CMK (cell line): ENCODE measurements around the gene KLK8.
"Not testable (repeated sequence)": the region's sequence is repeated elsewhere in the genome, so short reads cannot be mapped to it uniquely, and the experiment has no call there.

Experiments used
- DNase-seq: peaks from one replicate; pipeline ENCODE4 v3.0.0-alpha.2; 2010; ENCODE audit warnings: low read depth

KLK8 gene

DNA sequence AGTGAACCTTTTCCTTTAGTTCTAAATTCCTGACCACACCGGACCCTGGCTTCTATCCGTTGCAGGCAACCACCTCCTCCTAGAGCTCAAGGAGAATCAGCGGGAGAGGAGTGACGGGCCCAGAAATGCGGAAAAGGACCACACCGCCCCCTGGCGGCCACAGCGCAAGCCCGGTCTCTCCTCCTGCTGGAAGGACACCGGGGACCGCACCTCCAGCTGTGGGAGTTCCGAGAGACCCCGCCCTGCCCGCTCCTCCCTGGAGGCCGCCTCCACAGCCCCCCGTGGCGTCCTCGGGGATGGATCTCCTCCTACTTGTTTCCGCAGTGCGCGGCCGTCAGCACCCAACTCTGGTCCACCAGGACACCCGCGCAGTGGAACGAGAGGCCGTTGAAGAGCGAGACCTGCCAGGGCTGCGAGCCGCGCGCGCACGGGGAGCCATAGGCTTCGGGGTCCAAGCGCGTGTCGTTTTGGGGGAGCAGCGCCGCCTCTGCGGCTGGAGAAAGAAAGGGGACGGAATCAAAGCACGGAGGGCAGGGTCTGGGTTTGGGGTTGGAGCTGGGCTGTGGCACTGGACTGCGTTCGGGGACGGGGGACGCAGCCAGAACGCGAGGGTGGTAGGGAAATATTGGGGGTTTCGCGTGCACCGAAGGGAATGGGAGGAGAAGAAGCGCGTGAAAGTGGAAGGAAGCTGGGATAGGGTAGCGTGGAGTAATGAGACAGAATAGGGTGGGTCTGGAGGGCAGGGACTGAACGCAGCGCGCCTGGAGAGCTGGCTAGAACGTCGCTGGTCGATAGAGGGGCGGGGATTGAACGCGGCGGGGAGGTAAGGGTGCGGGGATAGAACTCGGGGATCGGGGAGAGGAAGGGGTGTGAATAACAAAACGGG lies 15.6 kb upstream of the KLK8 start:
- peak; percentile 12 for DNase-seq

DNA sequence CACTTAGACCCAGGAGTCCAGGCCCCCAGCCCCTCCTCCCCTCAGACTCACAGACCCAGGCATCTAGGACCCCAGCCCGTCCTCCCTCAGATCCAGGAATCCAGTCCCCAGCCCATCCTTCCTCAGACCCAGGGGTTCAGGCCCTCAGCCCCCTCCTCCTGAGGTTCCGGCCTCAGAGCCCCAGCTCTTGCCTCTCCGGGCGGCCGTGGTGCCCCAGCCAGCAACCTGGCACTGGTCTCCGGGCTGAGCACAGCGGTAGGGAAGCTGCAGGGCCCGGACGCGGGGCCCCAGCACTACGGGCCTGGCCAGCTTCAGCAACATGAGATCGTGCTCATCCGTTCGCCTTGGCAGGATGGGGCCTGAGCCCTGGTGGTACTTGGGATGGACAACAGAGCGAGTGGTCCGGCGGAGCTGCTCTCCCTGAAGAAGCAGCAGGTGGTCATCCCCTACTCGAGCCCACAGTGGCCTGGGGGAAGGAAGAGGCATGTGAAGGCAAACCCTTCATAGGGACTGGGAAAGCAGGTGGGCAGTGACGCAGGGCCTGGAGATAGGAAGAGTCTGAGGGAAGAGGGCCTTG lies 14.4 kb upstream of the KLK8 start:
- no peak for DNase-seq

DNA sequence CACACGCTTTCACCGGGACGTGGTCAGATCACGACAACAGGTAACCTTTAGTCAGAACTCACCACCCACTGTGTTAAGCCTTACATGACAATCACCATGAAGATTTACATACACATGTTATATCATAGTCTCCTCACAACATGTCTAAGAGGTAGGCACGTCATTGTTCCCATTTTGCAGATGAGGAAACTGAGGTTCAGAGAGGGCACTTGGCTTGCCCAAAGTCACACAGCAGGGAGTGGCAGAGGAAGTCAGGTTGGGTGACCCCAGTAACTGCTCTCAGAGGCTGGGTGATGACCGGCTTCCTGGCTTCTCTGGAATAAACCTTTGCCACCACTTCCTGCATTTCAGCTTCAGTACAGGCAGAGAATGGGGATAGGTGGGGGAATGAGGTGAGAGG lies 12.8 kb upstream of the KLK8 start:
- no peak for DNase-seq

DNA sequence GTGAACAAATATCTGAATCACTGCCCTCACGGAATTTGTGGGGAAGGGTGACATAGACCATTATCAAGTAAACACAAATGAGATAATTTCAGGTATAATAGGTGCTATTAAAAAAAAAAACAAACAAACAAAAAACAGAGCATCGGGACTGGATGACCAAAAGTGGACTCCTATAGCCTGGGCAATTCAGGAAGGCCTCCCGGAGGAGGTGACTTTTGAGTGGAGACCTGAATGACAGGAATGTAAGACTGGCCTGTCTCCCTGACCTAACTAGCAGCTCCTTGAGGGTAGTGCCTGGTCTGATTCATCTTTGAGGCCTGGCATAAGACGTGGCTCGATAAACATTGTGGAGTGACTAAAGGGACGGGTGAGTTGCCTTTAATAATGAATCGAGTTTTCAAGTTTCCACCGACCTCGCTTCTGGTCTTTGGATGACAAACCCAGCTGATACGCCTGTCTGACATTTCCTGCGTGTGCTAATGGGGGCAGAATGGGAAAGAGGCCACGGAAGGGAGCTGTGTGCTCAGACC lies 11.3 kb upstream of the KLK8 start:
- no peak for DNase-seq

GRCh38 chr19:51010066-51010795 lies 8.8 kb upstream of the KLK8 start:
- no peak for DNase-seq

DNA sequence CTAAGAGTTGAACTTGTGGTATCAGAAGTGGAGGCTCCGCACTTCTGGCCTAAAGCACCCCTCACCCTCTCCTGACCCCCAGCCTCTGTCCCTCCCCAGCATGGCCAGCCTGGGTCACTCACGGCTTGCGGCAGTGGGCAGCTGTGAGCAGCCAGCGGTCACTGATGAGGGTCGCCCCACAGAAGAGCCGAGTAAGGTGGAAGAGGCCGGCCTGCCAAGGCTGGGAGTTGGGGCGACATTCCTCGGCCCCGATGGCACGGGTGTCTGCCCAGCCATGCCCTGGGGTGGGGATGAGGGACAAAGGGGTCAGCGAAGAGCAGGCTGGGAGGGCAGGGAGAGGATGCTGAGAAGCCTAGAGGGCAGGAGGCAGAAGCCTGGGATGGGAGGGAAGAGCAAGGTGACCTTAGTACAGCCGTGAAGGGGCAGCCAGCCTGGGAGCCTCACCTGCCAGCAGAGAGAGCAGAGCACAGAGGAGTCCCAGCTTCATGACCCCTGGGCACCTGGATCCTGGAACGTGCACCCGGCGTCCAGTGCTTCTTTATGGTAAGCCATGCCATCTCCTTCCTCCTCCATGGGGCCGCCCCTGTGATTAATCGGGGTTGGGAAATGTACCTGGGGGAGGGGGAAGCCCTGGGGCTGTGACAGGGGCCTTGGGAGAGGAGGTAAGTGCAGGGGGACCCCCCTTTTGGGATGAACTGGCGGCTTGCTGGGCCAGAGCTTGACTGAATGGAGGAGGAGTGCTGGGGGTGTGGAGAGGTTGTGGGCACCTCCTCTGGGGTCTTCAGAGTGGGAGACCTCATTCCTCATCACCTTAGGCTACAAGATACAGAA lies 7.9 kb upstream of the KLK8 start:
- DNase-seq = no peak

- no peak for DNase-seq
Observed at GRCh38 chr19:51007488-51007887, 6.1 kb upstream of the KLK8 start.

GRCh38 chr19:51006406-51006805 lies 5.0 kb upstream of the KLK8 start:
- DNase-seq = no peak

GRCh38 chr19:51005248-51005647 lies 3.8 kb upstream of the KLK8 start:
- no peak for DNase-seq

GRCh38 chr19:51003316-51003715 lies 1.9 kb upstream of the KLK8 start:
- no peak for DNase-seq

- peak; percentile 26 for DNase-seq
Observed at GRCh38 chr19:51002542-51003311, 1.3 kb upstream of the KLK8 start.

- no peak for DNase-seq
Observed at GRCh38 chr19:51002089-51002532, 707 bp upstream of the KLK8 start.

DNA sequence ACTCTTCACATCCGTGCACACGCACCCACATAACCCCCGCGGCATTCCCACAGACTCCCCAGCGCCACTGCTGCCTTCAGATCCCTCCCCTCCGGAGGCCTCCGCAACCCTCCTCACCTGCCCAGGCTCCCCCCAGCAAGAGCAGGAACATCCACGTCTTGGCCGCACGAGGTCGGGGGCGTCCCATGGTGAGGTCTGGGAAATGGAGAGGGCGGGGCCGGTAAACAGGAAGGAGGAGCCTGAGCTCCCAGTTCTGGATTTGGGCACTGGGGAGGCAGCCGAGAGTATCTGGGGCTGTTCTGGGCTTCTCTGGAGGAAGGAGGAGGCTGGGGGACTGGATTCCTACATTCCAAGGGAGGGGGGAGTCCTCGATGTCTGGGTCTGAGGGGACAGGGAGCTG lies 423 bp downstream of the KLK8 start:
- DNase-seq = no peak

GRCh38 chr19:51000426-51000825 lies 978 bp downstream of the KLK8 start:
- DNase-seq = no peak

- DNase-seq = no peak
Observed at GRCh38 chr19:50998686-50999085, 2.7 kb downstream of the KLK8 start.

DNA sequence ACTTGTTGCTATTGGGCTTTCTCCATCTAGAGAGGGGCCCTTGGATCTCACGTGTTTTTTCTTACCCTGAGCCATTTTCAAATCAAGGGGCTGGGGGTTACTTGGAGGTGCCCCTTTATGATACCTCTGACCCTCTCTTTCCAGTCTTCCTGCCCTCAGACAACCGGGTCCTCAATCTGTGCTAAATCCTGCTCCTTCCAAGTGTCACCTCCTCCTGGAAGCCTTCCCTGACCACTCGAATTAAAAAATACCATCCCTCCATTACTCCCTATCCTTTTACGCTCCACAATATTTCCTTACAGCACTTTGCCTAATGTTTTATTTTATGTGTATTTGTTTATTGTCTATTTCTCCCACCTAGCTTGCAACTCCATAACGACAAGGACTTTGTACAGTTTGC lies 3.3 kb downstream of the KLK8 start:
- DNase-seq = no peak

DNA sequence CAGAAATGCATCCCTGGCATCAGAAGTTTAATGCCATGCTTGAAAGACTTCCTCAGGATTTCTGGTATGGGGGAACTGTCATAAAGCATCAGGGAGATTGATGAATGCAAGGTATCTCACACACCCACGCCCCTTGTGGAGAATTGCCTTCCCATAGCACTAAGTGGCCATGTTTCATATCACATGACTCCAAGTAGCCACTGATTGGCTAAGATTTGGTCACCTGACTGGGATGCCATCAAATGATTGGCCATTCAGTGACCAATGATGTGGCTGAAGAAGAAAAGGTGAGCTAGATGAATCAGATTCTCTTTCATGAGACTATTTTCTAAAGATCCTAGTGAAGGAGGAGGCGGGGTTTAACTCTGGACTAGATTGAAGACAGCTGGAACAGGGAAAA lies 7.3 kb downstream of the KLK8 start:
- peak; percentile 18 for DNase-seq

- no peak for DNase-seq
Observed at GRCh38 chr19:50992666-50993035, 8.8 kb downstream of the KLK8 start.

GRCh38 chr19:50984416-50984815 lies 17.0 kb downstream of the KLK8 start:
- DNase-seq = not testable (repeated sequence)

DNA sequence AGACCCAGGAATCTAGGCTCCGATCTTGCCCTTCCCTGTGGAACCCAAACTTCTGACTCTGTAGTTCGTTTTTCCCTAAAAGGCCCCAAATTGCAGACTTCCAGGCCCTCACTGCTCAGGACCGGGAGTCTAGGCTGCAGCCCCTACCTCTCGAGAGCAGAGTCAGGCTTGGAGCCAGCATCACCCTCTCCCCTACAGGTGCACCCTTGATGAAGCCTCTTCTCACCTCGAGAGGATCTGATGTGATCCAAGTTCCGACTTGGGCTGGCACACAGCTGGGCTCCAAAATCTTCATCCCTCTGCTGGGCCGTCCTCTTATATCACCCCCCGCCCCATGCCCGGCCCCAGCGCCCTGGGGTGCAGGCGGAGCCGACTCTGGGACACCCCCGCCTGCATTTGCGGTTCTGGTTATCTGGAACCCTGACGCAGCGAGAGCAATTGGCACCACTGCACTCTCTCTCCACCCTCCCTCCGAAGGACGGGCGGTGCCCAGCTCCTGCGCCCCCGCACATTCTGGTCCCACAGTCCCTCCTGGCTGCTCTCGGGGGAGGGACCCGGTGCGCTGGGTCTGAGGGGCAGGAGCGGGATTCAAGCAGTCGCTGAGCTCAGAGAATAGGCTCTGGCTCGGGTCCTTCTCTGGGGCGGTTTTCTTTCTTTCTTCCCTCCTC lies 17.6 kb downstream of the KLK8 start, which contains the start of gene KLK7:
TSS of gene KLK7 (minus strand) at position 293 of the 668 bp plus-strand sequence. CDS start 1,518 bp downstream, outside the sequence.
- DNase-seq = no peak
